HepG2 (cell line): Measurements from ENCODE around the gene TARBP2. TPM values are rescaled to one million over a fixed set of nuclear protein-coding genes. Genes with fewer than 3 reads are reported as not detected.

Experiments
- AGO1 ChIP-seq: fragments of 200-400 bp; formaldehyde crosslinking; IDR thresholded peaks from 2 replicates; pipeline ENCODE4 v1.6.1; 2017; ENCODE audit warnings: mild to moderate bottlenecking, low read depth, low read length, moderate library complexity; ENCODE audit not compliant: poor library complexity, severe bottlenecking
- BCL6 ChIP-seq: IDR thresholded peaks from 2 replicates; pipeline ENCODE4 v1.6.1; 2016; ENCODE audit warnings: missing genetic modification reagents, missing compliant biosample characterization
- DNMT1 ChIP-seq: sonication (generic); formaldehyde crosslinking; IDR thresholded peaks from 2 replicates; pipeline ENCODE4 v1.5.1; 2020; ENCODE audit warnings: mild to moderate bottlenecking, missing genetic modification reagents
- GMEB2 ChIP-seq: IDR thresholded peaks from 2 replicates; pipeline ENCODE4 v1.6.1; 2016; ENCODE audit warnings: missing biosample characterization, missing genetic modification reagents, low read depth
- MYC ChIP-seq: sonication (generic); formaldehyde crosslinking; IDR thresholded peaks from 2 replicates; pipeline ENCODE4 v1.9.0; 2021; ENCODE audit warnings: missing genetic modification reagents, borderline replicate concordance
- NFE2L2 ChIP-seq: fragments of 150-350 bp; IDR thresholded peaks from 2 replicates; pipeline ENCODE4 v1.6.1; 2014; ENCODE audit warnings: low read length
- PRDM15 ChIP-seq: sonication (generic); formaldehyde crosslinking; IDR thresholded peaks from 2 replicates; pipeline ENCODE4 v1.4.0; 2020; ENCODE audit warnings: missing genetic modification reagents
- RBFOX2 ChIP-seq: fragments of 200-400 bp; formaldehyde crosslinking; IDR thresholded peaks from 2 replicates; pipeline ENCODE4 v1.6.1; 2017; ENCODE audit warnings: low read depth, mild to moderate bottlenecking, low read length
- RXRA ChIP-seq: sonication (generic); formaldehyde crosslinking; IDR thresholded peaks from 2 replicates; pipeline ENCODE4 v1.5.1; 2020; ENCODE audit warnings: missing genetic modification reagents
- TAF1 ChIP-seq: sonication (generic); formaldehyde crosslinking; IDR thresholded peaks from 2 replicates; pipeline ENCODE4 v1.4.0; 2020; ENCODE audit warnings: missing genetic modification reagents
- THRA ChIP-seq: sonication (generic); formaldehyde crosslinking; IDR thresholded peaks from 2 replicates; pipeline ENCODE4 v1.4.0; 2020; ENCODE audit warnings: missing genetic modification reagents, borderline replicate concordance
- ZBTB8A ChIP-seq: sonication (generic); formaldehyde crosslinking; IDR thresholded peaks from 2 replicates; pipeline ENCODE4 v1.4.0; 2020; ENCODE audit warnings: mild to moderate bottlenecking, low read depth, missing genetic modification reagents, borderline replicate concordance
- ZC3H13 ChIP-seq: sonication (generic); formaldehyde crosslinking; IDR thresholded peaks from 2 replicates; pipeline ENCODE4 v1.8.1; 2023; ENCODE audit warnings: mild to moderate bottlenecking, missing genetic modification reagents, moderate library complexity
- ZFAT ChIP-seq: sonication (generic); formaldehyde crosslinking; conservative IDR thresholded peaks from 2 replicates; pipeline ENCODE4 v1.8.1; 2023; ENCODE audit warnings: missing genetic modification reagents, inconsistent platforms
- ZNF430 ChIP-seq: sonication (generic); formaldehyde crosslinking; IDR thresholded peaks from 2 replicates; pipeline ENCODE4 v1.9.0; 2021; ENCODE audit warnings: mild to moderate bottlenecking, missing genetic modification reagents
- ZNF501 ChIP-seq: sonication (generic); formaldehyde crosslinking; IDR thresholded peaks from 2 replicates; pipeline ENCODE4 v1.5.1; 2020; ENCODE audit warnings: mild to moderate bottlenecking, moderate library complexity, missing genetic modification reagents
- ZNF552 ChIP-seq: sonication (generic); formaldehyde crosslinking; IDR thresholded peaks from 2 replicates; pipeline ENCODE4 v1.9.0; 2022; ENCODE audit warnings: missing genetic modification reagents, mild to moderate bottlenecking, borderline replicate concordance
- ZNF557 ChIP-seq: sonication (generic); formaldehyde crosslinking; IDR thresholded peaks from 2 replicates; pipeline ENCODE4 v1.4.0; 2020; ENCODE audit warnings: missing genetic modification reagents
- ZNF704 ChIP-seq: sonication (generic); formaldehyde crosslinking; IDR thresholded peaks from 2 replicates; pipeline ENCODE4 v1.8.1; 2023; ENCODE audit warnings: mild to moderate bottlenecking, inconsistent platforms, moderate library complexity, missing genetic modification reagents, borderline replicate concordance
- polyA plus RNA-seq, 8 experiments: library from polyadenylated mRNA; depleted of rRNA in 3 of 8; stranded (reverse) in 7 of 8; unstranded in 1 of 8; fragments of >200 nt; fragmentation: Illumina TruSeq in 4 of 8; extraction: Trizol in 4 of 8; gene quantifications; 2 replicates each; pipeline versions ENCODE4 v1.2.1 to v1.2.3, GENCODE V29; 2011 to 2016; ENCODE audit warnings: low read depth in 4 of 8, missing spikeins in 1 of 8, mixed read lengths in 1 of 8; ENCODE audit not compliant: insufficient read depth in 1 of 8
- total RNA-seq, 5 experiments: library from RNA; depleted of rRNA; stranded (reverse); fragments of >200 nt; fragmentation: Illumina TruSeq; extraction: Trizol; gene quantifications; 2 replicates each; pipeline ENCODE4 v1.2.3, GENCODE V29; 2016; ENCODE audit warnings: low read depth in 1 of 5
- TF ChIP-seq, protein P1 (sequence below): IDR thresholded peaks from 2 replicates; pipeline ENCODE4 v1.6.1; 2016; ENCODE audit warnings: missing genetic modification reagents, missing compliant biosample characterization

The TARBP2 gene
- total and polyA plus RNA-seq, 2 of the 13 experiments (the other 11 are each of a cell fraction or from before 2014, with no cell fraction given): 47.0 to 55.5 TPM

GRCh38 chr12:53500776-53501614 is at the start of gene TARBP2 (continued):
- no peak for TF ChIP-seq ZNF430 (CRISPR knock-in tag)
- TF ChIP-seq DNMT1 (CRISPR knock-in tag): peak; percentile 56; the same call in 1 of the 2 replicates
- 0 out of 2 replicates have a peak, but pooled peaks have one; percentile 29 for TF ChIP-seq ZFAT (CRISPR knock-in tag)
- TF ChIP-seq THRA: no peak; the same call in 1 of the 2 replicates
- peak; percentile 85 for TF ChIP-seq TAF1 (CRISPR knock-in tag)
- TF ChIP-seq AGO1: peak; percentile 68
- TF ChIP-seq RBFOX2: peak; percentile 99
- TF ChIP-seq ZNF552 (CRISPR knock-in tag): peak; percentile 76; the same call in 1 of the 2 replicates
- peak; percentile 71; the same call in 1 of the 2 replicates for TF ChIP-seq ZNF704 (CRISPR knock-in tag)
- peak; percentile 47; the same call in 1 of the 2 replicates for TF ChIP-seq GMEB2
- no peak for TF ChIP-seq ZBTB8A (CRISPR knock-in tag)
- 0 out of 2 replicates have a peak, but pooled peaks have one; percentile 23 for TF ChIP-seq PRDM15 (CRISPR knock-in tag)
- no peak for TF ChIP-seq NFE2L2
- TF ChIP-seq BCL6: 0 out of 2 replicates have a peak, but pooled peaks have one; percentile 15
- peak; percentile 97 for TF ChIP-seq ZNF501 (CRISPR knock-in tag)
- TF ChIP-seq, protein P1, sequence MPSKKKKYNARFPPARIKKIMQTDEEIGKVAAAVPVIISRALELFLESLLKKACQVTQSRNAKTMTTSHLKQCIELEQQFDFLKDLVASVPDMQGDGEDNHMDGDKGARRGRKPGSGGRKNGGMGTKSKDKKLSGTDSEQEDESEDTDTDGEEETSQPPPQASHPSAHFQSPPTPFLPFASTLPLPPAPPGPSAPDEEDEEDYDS (CRISPR knock-in tag): peak; percentile 67; the same call in 1 of the 2 replicates
- 0 out of 2 replicates have a peak, but pooled peaks have one; percentile 67 for TF ChIP-seq ZNF557 (CRISPR knock-in tag)
- peak; percentile 47; the same call in 1 of the 2 replicates for TF ChIP-seq ZC3H13 (CRISPR knock-in tag)
- TF ChIP-seq MYC: peak; percentile 96
- peak; percentile 57; the same call in 1 of the 2 replicates for TF ChIP-seq RXRA (CRISPR knock-in tag)
